Upper lobe of left lung (tissue), 4 donors: ENCODE data around the gene PHF8.

Experiments
- CTCF ChIP-seq, 6 experiments: fragments of 450-650 bp in 4 of 6; fragments of 200-600 bp in 2 of 6; sonication (generic) in 2 of 6; IDR thresholded peaks; one replicate each; pipeline ENCODE4 v1.5.1; 2016 to 2019; ENCODE audit warnings: antibody characterized with exemption in 6 of 6
- EP300 ChIP-seq, 4 donors: sonication (generic); formaldehyde crosslinking; IDR thresholded peaks; one replicate each; pipeline ENCODE4 v1.5.1; 2017; ENCODE audit warnings: antibody characterized with exemption in 4 of 4, control low read depth in 2 of 4

GRCh38 chrX:53939127-53939526 is 105.1 kb downstream of the PHF8 start:
- TF ChIP-seq CTCF (IDR thresholded peaks at IDR 0.05) (no peak), EP300 (IDR thresholded peaks at IDR 0.05) (no peak)
